ENCODE measurements around the gene JAK1.

The JAK1 gene

DNA sequence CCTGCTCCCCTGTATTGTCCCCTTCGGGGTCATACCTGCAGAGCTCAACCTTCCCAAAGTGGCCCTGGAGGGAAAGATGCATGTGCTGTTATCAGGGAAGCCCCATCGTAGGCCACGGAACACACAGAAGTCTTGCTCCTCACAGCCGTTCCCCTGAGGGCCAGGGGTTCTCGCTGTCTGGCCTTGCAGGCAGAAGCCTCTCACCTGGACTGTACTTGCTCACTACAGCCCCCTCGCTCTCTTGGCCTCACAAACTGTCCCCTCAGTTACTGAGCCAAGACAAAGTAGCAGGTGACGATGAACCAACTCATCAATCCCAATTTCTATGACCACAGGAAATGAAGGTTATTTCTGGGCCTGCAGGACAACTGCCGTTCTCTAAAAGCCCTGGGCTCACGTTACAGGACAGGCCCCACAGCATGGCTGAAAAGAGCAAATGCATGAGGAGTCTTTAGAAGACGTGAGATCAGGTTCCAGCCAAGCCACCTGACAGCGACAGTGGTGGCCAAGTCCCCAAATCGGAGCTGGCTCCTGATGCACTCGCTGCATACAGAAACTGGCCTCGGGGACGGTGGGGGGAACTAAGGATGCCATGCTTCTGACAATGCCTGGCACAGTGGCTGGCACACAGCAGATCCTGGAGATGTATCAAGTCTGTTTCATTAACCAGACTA is 126.5 kb downstream of the JAK1 start:
- H3K4me3 ChIP-seq (ENCODE audit: low read depth, low read length), result no peak overlapping the region
- no peak for DNase-seq (ENCODE audit: low read depth)
- TF ChIP-seq, protein P1, sequence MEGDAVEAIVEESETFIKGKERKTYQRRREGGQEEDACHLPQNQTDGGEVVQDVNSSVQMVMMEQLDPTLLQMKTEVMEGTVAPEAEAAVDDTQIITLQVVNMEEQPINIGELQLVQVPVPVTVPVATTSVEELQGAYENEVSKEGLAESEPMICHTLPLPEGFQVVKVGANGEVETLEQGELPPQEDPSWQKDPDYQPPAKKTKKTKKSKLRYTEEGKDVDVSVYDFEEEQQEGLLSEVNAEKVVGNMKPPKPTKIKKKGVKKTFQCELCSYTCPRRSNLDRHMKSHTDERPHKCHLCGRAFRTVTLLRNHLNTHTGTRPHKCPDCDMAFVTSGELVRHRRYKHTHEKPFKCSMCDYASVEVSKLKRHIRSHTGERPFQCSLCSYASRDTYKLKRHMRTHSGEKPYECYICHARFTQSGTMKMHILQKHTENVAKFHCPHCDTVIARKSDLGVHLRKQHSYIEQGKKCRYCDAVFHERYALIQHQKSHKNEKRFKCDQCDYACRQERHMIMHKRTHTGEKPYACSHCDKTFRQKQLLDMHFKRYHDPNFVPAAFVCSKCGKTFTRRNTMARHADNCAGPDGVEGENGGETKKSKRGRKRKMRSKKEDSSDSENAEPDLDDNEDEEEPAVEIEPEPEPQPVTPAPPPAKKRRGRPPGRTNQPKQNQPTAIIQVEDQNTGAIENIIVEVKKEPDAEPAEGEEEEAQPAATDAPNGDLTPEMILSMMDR (IDR thresholded peaks at IDR 0.05; ENCODE audit: control insufficient read depth, extremely low read depth, insufficient read depth), result no peak

DNA sequence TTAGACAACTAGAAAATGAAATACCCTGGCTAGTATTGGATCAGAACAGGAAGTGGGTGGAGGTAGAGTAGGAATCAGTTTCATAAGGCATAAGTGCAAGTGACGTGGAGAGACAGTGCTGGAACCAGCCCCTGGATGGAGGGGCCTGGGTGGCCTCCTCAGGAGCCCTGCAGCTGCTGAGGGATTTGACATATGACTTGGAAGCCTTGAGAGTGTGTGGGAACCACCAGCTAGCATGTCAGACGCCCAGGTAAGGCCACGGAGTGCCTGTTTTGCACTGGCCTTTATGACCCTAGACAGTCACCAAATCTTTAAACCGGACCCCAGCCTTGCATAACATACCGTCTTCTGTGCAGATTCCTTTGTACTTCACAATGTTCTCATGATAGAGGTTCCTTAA is 127.1 kb downstream of the JAK1 start:
- TF ChIP-seq, protein P1 (IDR thresholded peaks at IDR 0.05; ENCODE audit: control insufficient read depth, extremely low read depth, insufficient read depth), result no peak
- H3K4me3 ChIP-seq (ENCODE audit: low read depth, low read length), result no peak overlapping the region
- no peak for DNase-seq (ENCODE audit: low read depth)

DNA sequence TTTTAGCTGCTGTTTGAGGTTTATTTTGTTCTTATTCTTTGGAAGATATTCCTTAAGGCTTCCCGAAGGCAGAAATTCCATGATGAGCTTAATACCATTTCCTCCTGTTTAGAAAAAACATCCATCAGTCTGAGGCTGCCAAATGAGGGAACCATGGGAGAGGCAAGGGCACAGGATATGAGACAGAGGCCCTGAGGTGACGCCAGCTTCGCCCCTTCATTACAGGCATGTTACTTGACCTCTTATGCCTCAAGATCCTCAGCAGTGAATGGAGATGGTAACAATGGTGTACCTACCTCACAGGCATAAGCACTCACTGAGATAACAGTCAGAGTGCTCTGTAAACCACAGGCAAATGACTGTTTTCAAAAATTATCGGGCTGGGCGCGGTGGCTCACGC is 127.9 kb downstream of the JAK1 start:
- TF ChIP-seq, protein P1 (IDR thresholded peaks at IDR 0.05; ENCODE audit: control insufficient read depth, extremely low read depth, insufficient read depth), result no peak
- no peak for DNase-seq (ENCODE audit: low read depth)
- H3K4me3 ChIP-seq (ENCODE audit: low read depth, low read length), result no peak overlapping the region

DNA sequence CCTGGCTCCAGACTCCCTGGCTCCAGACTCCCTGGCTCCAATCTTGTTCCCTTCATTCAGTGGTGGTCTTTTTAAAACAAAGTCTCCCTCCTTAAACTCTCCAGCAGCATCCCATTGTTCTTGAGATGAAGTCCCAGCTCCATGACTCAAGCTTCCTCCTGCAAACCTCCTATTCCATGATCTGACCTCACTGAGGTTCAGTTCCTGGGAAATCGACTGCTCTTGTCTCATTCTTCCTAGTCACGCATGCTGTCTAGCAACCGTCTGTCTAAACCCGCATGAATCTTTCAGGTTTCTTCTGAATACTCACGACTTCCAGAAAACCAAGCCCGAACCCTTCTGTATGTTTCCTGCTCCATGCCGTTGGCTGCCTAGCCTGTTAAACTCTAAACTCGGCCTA is 129.5 kb downstream of the JAK1 start:
- no peak for DNase-seq (ENCODE audit: low read depth)
- TF ChIP-seq, protein P1 (IDR thresholded peaks at IDR 0.05; ENCODE audit: control insufficient read depth, extremely low read depth, insufficient read depth), result no peak
- H3K4me3 ChIP-seq (ENCODE audit: low read depth, low read length), result no peak overlapping the region

DNA sequence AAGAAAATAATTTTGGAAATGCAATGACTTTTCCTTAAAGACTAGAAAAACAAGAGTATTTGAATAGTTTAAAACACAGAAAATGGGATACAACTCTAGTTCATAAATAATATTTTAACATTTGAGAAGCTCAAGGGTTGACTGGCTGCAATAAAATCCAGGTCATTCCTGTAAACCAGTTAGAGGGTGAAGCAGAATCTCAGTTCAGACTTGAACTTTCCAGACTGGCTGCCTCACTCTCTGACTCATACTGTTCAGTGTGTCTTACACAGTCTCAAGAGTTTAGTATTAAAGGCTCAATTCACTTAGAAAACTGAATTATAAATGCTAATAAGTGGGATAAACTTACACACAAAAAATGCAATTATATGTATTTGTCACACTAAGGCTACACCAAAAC is 131.6 kb downstream of the JAK1 start:
- TF ChIP-seq, protein P1 (IDR thresholded peaks at IDR 0.05; ENCODE audit: control insufficient read depth, extremely low read depth, insufficient read depth), result no peak
- no peak for DNase-seq (ENCODE audit: low read depth)
- H3K4me3 ChIP-seq (ENCODE audit: low read depth, low read length), result no peak overlapping the region

DNA sequence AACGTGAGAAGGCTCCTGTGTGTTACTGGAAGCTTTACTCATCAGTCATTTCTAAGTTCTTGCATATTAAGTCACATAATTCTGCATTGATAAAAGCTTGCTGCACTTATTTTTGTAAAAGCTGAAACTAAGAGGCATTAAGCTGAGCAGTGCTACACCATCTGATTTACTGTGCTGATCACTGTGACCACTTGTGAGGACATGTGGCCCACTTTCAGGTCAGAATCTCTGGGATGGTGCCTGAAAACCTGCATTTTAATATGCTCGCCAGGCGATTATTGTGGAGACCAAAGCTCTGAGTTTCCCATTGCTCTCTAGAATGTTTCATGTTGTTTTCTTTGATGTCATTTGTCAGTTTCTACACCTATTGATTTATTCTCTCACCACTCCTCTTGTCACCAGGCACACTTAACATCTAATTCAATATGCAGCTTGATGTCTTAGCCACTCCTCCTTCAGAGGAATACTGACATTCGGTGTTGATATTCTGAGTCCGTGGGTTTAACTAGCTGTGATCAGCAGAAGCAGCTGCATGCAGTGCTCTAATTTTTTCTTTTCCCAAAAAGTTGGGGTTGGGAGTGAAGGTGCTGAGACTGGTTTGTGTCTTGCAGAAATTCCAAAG is 136.2 kb downstream of the JAK1 start:
- no peak for DNase-seq (ENCODE audit: low read depth)
- TF ChIP-seq, protein P1 (IDR thresholded peaks at IDR 0.05; ENCODE audit: control insufficient read depth, extremely low read depth, insufficient read depth), result no peak
- H3K4me3 ChIP-seq (ENCODE audit: low read depth, low read length), result no peak overlapping the region
